Activated CD4-positive, alpha-beta T cell treated with anti-CD3 and anti-CD28 coated beads, Interleukin-2, amount 50 U/mL, for 4 hours (primary cell): ENCODE measurements around the gene PRKX.
"Not testable (repeated sequence)": the region's sequence is repeated elsewhere in the genome, so short reads cannot be mapped to it uniquely, and the experiment has no call there.

Experiments
- DNase-seq, 2 experiments: peaks; one replicate each; pipeline ENCODE4 v3.0.0-alpha.2; 2020

Gene PRKX

DNA sequence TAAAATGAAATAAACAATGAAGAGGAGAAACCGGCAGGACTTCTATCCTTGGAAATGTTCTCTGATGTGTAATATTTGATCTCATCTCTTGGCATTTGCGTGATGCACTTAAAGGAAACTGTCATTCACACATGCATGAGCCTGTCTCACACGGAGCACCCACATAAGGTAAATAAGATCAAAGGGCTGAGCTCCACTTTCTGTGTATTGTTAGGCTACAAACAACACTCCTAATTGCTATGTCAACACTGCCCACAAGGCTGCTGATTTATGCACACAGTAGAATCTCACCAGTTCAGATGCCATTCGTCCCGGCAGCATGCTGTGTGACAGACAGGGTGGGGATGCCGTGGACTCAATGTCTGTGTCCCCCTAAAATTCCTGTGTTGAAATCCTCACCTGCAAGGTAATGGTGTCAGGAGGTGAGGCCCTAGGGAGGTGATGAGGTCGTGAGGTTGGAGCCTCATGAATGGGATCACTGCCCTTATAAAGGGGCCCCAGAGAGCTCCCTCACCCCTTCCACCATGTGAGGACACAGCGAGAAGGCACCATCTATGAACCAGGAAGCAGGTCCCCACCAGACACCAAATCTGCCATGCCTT is 5.7 kb downstream of the PRKX start:
- not testable (repeated sequence) for DNase-seq

DNA sequence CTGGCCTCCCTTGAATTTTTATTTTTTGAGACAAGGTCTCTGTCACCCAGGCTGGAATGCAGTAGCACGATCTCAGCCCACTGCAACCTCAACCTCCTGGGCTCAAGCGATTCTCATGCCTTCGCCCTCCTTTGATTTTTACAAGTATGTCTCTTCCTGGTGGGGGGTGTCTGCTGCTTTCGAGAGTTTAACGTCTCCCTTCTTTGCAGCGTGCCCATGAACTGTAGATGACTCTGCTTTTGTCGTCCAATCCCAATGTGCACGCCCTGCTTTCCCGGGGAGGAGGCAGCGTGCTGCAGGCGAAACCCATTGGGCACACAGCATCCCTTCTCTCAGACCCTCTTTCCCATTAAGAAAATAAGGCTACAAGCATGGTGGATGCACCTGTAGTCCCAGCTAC is 7.0 kb downstream of the PRKX start:
- DNase-seq: no peak

DNA sequence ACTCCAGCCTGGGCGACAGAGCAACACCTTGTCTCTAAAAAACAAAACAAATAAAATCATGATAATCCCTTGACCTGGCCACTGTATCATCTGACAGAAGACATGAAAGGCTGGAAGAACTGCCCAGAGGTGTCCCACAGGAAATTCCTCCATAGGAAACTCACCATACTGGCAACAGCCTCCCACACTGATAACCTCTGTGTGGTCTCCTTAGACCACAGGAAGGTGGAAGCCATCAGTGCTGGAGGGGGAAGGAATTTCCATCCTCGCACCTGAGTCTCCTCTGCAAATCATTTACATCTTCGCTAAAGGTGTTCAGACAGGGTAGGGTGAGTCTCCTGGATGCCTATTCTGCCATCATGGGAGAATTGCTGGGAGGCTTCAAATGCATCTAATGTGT is 10.2 kb downstream of the PRKX start:
- not testable (repeated sequence) for DNase-seq

DNA sequence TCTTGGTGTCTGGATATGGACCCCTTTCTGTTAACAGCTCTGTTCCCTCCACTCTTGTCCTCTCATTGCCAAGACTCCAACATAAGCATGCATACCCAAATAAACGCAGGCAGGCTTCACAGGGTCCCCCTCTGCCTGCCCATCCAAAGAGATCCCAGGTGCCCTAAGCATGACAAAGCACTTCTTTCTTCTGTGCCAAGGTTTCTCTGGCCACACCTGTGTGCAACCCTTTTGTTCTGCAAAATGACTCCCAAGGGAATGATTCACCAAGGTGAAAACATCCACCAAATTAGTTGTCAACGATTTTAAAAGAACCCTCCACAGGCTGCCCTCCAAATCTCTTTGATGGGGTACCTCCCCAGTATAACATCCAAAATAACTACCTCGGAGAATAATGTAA is 11.4 kb downstream of the PRKX start:
- DNase-seq: not testable (repeated sequence)

DNA sequence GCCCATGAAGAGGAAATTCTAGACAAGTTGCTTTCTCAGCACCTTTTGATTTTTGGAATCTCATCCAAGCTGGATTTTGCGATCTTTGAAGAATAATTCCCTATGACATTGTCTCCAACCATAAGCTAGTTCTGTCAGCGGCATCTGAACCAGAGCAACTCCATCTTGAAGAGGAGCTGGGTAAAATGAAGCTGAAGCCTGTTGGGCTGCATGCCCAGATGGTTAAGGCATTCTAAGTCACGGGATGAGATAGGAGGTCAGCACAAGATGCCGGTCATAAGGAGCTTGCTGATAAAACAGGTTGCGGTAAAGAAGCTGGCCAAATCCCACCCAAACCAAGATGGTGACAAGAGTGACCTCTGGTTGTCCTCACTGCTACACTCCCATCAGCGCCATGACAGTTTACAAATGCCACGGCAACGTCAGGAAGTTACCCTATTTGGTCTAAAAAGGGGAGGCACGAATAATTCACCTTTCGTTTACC is 12.0 kb downstream of the PRKX start:
- DNase-seq: not testable (repeated sequence)

DNA sequence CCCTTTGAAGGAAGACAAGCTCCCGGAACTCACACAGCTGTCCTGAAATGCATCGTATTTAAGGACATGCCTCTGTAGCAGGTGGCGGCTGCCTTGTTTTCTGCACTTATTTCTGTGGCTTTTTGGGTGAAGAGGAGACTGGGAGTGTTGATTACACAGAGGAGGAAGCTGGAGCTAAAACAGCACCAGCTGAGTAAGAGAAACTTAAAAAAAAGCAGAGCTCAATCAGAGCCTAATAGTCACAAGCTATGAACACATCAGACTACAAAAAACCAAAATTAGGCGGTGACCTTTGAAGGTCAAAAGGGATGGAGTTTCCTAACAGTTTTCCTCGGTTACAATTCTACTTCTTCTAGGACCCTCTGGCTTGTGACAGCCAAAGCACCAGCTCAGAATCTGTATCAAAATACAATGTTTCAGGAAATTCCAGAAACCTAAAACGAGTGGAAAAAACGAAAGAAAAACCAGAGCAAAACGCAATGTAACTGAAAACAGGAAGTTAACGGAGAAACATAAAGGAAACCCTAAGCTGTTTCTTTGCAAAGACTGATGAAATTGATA is 13.5 kb downstream of the PRKX start:
- no peak for DNase-seq

DNA sequence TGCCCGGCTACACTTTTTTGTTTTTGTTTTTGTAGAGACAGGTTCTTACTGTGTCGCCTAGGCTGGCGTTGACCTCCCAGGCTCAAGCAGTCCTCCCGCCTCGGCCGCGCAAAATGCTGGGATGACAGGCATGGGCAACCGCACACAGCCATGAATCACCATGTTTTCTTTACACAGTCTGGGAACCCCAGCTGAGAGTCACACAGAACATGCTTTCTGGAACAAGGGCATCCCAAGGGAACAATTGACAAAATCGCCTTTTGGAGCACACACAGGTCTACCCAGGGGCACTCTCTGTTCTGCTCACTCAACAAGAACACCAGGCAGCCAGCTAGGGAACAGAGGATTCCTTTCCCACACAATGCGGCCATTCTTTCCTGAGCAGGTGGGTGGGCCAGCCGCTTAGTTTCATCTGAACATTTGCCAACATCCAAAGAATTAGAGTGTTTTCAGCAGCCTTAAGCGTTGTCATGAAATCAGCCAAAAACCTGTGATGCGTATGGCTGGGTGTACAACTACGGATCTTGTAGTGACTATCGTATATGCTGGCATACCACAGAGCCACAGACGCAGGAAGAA is 15.7 kb downstream of the PRKX start:
- no peak for DNase-seq

DNA sequence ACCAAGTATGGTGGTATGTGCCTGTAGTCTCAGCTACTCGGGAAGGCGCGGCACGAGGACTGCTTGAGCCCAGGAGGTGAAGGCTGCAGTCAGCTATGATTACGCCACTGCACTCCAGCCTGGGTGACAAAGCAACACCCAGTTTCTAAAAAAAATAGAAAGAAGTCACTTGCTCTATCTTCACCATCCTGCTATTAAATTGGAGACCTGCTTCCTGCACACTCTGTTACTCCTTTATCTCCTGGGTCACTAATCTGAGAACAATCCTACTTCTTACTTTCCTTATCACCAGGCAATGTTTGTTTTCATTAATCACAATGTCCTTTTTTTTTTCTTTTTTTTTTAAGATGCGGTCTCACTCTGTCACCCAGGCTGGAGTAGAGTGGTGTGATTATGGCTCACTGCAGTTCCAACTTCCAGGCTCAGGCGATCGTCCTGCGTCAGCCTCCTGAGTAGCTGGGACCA is 16.2 kb downstream of the PRKX start:
- DNase-seq: no peak

DNA sequence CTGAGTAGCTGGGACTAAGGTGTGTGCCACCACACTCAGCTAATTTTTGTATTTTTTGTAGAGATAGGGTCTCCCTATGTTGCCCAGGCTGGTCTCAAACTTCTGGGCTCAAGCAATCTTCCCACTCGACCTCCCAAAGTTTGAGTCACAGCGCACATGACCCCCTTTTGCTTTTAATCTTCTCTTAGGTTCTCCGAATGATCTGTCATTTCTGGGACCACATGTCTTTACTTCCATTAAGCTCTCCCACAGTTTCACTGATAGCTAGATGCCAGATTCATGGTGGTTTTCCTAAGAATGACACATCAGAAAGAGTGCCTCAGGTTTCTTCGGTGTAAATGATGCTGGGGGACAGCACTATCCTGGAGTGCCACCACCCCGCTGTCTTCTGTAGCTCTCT is 17.9 kb downstream of the PRKX start:
- DNase-seq: no peak

DNA sequence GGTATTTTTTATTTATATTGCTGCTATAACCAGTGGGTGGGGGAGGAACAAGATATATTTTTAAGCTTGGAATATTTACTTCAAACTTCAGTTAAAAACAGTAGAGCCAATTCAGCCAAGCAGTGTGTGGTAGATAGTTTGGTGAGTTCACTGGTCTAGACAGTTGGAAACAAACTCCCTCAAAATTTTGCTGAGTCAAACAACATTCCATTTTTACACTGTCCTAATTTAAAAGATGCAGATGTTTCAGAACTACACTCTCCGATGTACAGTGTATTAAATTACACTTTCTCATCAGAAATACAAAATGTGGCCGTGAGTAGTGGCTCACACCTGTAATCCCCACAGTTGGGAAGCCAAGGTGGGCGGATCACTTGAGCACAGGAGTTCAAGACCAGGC is 23.3 kb downstream of the PRKX start:
- DNase-seq: no peak

DNA sequence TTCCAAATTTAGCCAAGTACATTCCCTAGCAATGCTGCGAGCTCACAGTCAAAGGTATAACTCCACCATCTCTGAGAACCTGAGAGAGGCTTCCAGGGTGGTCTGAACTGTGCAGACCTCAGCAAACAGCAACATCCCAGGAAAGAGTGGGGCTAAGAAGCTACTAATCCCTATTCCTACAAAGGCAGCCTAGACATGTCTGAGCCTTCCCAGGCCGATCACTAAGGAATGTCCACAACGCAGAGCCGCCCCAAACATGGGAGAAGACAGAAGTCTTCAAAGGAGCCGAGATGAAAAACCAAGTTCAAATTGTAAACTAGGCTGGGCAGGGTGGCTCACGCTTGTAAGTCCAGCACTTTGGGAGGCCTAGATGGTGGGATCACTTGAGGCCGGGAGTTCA is 30.2 kb downstream of the PRKX start:
- not testable (repeated sequence) for DNase-seq

DNA sequence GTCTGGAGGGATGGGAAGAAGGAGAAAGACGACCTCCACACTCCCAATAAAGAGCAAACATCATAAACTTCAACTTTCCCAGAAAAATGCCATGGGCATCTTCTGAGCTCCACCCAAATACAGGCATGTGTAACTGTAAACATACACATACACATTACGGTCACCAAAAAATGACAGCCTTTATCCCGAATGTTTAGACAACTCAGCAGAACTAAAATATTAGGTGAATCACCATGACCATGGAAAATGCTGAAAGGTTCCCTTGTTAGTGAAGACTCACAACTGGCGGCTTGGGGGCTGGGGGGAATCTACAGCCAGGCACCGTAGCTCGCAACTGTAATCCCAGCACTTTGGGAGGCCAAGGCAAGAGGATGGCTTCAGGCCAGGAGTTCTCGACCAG is 33.0 kb downstream of the PRKX start:
- DNase-seq: no peak

DNA sequence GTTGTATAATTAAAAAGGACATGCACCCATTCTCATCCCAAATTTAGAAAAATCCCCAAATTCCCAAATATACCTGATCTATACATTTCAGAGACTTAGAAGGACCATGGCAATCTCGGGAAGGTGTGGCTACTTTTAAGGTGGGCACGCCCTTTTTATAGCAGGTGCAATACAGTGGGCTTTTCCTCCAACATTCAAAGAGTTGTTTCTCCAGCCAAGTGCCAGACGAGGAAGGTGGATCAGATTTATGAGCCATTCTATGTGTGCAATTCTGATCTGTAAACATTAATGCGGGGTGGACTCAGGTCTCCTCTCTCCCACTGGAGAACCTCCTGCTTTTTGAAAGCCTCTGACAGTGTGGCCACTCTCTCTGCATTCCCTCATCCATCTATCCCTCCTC is 33.8 kb downstream of the PRKX start:
- no peak for DNase-seq

DNA sequence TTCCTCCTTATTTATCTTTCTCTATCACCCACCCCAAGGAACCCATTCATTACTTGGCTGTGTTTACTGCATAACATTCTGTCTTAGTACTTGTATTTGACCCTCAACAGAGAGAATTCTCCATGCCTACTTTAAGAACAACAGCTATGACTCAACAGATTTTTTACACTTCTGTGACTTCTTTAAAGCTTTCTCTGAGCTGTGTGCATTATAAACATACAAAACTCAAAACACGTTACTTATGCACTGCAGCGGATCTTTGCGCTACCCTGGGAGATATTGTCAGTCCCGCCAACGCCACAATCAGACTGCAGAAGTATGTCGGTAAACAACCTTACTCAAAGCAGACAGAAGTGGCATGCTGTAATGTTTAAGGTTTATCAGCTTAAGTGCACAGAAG is 35.1 kb downstream of the PRKX start:
- DNase-seq: no peak

DNA sequence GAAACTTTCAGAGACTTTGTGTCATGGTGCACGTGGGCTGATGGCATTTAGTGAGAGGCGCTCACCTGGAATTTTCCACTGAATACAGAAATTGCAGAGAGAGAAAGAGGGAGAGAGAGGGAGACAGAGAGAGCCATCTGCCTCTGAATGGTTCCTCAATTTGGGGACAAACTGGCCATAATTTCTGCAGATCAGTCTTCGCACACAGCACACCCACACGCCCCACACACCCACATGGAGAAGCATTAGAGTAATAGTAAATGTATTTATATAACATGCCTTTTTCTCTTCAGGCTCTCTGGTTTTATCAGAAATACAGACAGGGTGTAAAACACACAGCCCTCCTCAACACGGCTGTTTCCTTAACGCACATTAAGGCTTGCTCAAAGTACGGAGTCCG is 38.6 kb downstream of the PRKX start:
- DNase-seq: no peak

DNA sequence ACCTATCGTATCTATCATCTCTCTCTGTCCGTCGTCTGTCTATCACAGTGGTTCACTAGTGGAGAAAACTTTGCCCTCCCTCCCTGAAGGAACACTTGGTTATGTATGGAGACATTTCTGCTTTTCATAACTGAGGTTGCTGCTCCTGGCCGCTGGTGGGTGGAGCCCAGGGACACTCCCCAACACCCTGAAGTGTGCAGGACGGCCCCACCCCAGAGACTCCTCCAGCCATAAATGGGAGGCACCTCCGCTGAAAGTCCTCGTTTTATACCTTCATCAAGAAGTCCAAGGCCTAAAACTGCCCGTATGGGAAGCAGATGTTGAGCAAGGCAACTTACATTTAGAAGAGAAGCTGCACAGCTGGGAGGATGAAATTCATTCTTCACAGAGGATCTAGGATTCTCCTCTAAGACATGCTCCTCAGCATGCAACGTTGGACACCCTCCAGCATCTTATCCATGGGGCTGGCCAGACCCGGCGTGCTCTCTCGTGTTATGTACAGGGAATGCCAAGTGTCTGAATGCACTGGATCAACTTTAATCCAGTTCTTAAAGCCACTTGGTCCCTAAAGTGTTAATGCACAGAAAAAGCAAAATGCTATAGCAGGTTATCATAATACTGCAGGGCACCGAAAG is 43.5 kb downstream of the PRKX start:
- DNase-seq: no peak

DNA sequence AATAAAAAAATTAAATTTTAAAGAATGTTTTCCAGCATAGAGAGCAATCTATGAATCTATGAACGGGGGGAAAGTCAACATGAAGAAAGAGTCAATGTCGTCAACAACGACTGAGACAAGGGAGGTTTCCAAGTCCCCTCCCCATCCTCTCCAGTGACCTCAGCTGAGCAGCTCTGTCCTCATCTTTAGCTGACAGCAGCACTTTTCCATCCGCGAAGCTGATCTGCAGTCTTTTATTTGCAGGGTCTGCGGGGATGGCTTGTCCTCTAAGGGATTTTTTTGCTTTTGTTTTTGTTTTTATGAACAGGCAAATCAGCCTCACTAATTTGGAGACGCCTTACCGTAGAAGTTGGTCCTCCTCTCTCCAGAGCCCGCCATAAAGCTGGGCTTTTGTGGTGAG is 46.5 kb downstream of the PRKX start:
- DNase-seq: no peak

DNA sequence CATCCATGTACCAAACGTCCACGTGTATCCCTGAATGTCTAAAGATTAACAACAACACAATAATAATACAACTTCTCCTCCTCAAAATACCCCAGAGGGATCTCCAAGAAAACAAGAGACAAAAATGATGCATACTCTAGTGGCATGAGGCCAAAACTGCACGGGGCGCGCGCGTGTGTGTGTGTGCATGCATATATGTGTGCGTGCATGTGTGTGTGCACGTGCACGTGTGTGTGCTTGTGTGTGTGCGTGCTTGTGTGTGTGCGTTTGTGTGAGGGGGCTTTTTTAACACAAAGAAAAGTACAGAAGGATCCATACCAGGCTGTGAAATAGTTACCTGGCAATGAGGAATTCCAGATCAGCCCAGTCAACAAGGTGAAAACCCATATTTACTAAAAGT is 48.5 kb downstream of the PRKX start:
- DNase-seq: no peak

DNA sequence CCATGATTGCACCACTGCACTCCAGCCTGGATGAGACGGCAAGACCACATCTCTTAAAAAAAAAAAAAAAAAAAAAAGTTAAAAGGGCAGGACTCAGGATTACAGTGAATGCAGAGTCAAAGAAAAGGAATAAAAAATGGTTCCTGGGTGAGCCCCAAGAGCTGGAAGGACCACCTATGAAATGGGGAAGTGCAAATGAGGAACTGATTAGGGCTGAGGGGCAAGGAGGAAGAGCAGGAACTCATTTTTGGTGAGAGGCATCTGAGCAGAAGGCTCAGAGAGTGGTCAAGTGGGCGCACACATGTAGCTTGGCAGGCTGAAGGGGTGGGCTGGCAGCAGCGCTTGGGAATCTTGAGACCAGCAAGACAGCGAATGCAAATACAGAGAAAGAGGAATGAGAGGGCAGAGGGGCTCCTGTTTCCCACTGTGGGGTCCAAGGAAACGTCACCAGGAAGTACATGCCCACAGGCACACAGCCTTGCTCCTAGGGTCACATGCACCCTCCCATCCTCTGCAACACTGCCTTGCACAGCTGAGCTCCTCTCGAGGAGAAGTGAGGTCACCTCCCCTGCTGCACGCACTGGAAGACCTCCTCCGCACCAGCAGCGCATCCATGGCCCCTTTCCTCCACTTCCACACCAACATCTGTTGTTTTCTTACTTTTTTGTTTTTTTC is 49.7 kb downstream of the PRKX start:
- DNase-seq: not testable (repeated sequence)

DNA sequence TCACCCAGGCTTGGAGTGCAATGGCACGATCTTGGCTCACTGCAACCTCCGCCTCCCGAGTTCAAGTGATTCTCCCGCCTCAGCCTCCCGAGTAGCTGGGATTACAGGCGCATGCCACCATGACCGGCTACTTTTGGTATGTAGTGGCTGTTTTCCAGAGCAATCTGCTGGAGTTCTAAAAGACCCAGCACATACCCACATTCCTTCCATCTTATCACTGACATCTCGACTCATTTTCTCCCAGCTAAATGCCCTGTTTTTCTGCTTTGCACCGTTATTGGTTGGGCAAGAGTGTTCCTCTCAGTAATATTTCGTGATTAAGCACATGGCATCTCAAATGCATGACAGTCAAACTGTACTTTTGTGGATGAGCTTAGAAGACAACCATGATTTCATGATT is 53.7 kb downstream of the PRKX start:
- DNase-seq: no peak

DNA sequence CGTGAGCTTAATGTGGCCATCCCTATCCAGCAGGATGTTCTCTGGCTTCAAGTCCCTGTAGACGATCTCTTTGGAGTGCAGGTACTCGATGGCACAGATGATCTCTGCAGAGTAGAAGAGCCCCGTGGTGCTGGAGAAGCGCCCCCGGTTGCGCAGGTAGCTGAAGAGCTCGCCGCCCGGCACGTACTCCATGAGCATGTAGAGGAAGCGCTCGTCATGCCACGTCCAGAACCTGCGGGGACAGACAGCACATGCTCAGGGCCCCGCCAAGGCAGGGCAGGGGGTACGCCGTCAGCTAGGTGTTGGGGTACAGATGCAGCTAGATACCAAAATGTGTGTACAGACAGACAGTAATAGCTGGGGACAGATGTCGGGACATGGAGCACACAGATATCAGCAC is 58.3 kb downstream of the PRKX start:
- no peak for DNase-seq

DNA sequence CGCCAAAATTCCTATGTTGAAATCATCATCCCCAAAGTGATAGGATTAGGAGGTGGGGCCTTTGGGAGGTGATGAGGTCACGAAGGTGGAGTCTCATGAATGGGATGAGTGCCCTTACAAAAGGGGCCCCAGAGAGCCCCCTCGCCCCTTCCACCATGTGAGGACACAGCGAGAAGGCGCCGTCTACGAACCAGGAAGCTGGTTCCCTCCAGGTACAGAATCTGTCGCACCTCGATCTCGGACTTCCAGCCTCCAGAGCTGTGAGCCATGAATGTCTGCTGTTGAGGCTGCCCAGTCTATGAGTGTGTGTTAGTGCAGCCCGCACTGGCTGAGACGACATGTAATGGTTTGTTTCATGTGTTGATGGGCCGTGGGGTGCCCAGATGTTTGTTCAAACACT is 60.3 kb downstream of the PRKX start:
- no peak for DNase-seq

DNA sequence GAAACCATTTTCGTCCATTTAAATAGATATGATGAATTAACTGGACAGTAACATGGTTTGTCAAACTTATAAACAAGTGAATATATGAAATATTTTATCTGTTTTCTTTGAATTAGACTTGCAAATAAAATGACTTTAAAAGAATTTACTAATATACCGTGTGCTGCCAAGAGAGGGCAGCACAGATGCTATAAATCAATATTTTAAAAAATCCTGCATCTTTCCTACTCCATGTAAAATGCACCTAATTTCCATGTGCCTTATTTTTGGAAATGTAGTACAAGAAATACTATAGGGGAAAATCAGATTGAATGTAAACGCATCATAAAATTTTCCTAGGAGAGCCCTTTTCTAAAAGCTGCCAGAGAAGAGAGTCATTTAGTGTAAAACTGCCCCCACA is 62.2 kb downstream of the PRKX start:
- no peak for DNase-seq

DNA sequence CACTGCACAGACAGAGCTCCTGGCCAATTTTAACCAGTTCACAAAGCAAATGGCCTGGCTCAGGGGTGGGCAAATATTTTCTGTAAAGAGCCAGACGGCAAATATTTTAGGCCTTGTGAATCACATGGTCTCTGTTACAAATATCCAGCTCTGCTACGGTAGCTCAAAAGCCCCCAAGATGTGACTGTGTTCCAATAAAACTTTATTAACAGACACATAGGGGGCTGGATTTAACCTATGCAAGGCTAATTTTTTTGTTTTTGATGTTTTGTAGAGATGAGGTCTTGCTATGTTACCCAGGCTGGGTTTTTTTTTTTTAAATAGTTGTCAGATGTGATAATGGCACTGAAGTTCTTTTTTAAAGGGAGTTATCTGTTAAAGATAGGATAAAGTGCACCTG is 65.4 kb downstream of the PRKX start:
- DNase-seq: no peak
